Ishikawa (cell line): ENCODE measurements around the gene ZBTB20.

Experiments
- CEBPB ChIP-seq: IDR thresholded peaks from 2 replicates; pipeline ENCODE4 v1.6.1; 2012
- CREB1 ChIP-seq: IDR thresholded peaks from 2 replicates; pipeline ENCODE4 v1.6.1; 2012; ENCODE audit warnings: low read depth
- EP300 ChIP-seq: IDR thresholded peaks from 2 replicates; pipeline ENCODE4 v1.6.1; 2012; ENCODE audit warnings: borderline replicate concordance
- FOXM1 ChIP-seq: IDR thresholded peaks from 2 replicates; pipeline ENCODE4 v1.6.1; 2012; ENCODE audit warnings: low read depth, borderline replicate concordance
- MAX ChIP-seq: IDR thresholded peaks from 2 replicates; pipeline ENCODE4 v1.6.1; 2012
- REST ChIP-seq: IDR thresholded peaks from 2 replicates; pipeline ENCODE4 v1.6.1; 2012; ENCODE audit warnings: low read depth, mild to moderate bottlenecking
- TAF1 ChIP-seq: IDR thresholded peaks from 2 replicates; pipeline ENCODE4 v1.6.1; 2012; ENCODE audit warnings: low read depth, mild to moderate bottlenecking
- TCF12 ChIP-seq: IDR thresholded peaks from 2 replicates; pipeline ENCODE4 v1.6.1; 2012; ENCODE audit warnings: low read depth

- TF ChIP-seq CREB1, result no peak
- TF ChIP-seq FOXM1, result no peak
- TF ChIP-seq EP300, result no peak
- TF ChIP-seq MAX, result no peak
- no peak for TF ChIP-seq CEBPB
- TF ChIP-seq TAF1, result no peak
- TF ChIP-seq TCF12, result no peak
- no peak for TF ChIP-seq REST
These were observed 428.8 kb downstream of the ZBTB20 start for GRCh38 chr3:114718071-114718897.
